PFSK-1 (cell line): ENCODE results near the gene ITPRIPL2.

Experiments
- POLR2AphosphoS5 ChIP-seq: IDR thresholded peaks from 2 replicates; pipeline ENCODE4 v1.6.1; 2012; ENCODE audit warnings: low read depth, mild to moderate bottlenecking, control low read depth, low read length, moderate library complexity
- SIN3A ChIP-seq: IDR thresholded peaks from 2 replicates; pipeline ENCODE4 v1.6.1; 2012; ENCODE audit warnings: mild to moderate bottlenecking, low read length, moderate library complexity, borderline replicate concordance; ENCODE audit not compliant: insufficient read depth
- TAF1 ChIP-seq: IDR thresholded peaks from 2 replicates; pipeline ENCODE4 v1.6.1; 2012; ENCODE audit warnings: low read length, control low read depth, borderline replicate concordance; ENCODE audit not compliant: insufficient read depth
- TF ChIP-seq, protein P1 (sequence below), 2 experiments: IDR thresholded peaks; 2 replicates each; pipeline versions ENCODE4 v1.6.1 to v1.8.0; 2011 to 2012; ENCODE audit warnings: low read depth in 2 of 2, low read length in 2 of 2, control low read depth in 1 of 2, inconsistent platforms in 1 of 2, mild to moderate bottlenecking in 1 of 2, moderate library complexity in 1 of 2; ENCODE audit not compliant: insufficient read depth in 1 of 2

GRCh38 chr16:19067349-19068236 is 46.2 kb upstream of the ITPRIPL2 start, which contains the start of gene COQ7:
- TF ChIP-seq POLR2AphosphoS5, result peak; percentile 72
- TF ChIP-seq, protein P1, sequence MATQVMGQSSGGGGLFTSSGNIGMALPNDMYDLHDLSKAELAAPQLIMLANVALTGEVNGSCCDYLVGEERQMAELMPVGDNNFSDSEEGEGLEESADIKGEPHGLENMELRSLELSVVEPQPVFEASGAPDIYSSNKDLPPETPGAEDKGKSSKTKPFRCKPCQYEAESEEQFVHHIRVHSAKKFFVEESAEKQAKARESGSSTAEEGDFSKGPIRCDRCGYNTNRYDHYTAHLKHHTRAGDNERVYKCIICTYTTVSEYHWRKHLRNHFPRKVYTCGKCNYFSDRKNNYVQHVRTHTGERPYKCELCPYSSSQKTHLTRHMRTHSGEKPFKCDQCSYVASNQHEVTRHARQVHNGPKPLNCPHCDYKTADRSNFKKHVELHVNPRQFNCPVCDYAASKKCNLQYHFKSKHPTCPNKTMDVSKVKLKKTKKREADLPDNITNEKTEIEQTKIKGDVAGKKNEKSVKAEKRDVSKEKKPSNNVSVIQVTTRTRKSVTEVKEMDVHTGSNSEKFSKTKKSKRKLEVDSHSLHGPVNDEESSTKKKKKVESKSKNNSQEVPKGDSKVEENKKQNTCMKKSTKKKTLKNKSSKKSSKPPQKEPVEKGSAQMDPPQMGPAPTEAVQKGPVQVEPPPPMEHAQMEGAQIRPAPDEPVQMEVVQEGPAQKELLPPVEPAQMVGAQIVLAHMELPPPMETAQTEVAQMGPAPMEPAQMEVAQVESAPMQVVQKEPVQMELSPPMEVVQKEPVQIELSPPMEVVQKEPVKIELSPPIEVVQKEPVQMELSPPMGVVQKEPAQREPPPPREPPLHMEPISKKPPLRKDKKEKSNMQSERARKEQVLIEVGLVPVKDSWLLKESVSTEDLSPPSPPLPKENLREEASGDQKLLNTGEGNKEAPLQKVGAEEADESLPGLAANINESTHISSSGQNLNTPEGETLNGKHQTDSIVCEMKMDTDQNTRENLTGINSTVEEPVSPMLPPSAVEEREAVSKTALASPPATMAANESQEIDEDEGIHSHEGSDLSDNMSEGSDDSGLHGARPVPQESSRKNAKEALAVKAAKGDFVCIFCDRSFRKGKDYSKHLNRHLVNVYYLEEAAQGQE (IDR thresholded peaks at IDR 0.05; ENCODE audit: insufficient read depth in 1 of 2, low read depth in 2 of 2, low read length in 2 of 2), result no peak
- TF ChIP-seq TAF1, result no peak
- 0 out of 2 replicates have a peak, but pooled peaks have one; percentile 16 for TF ChIP-seq SIN3A
